NCI-H446 (cell line): Measurements from ENCODE around the gene CNFN.
A peak's percentile ranks its signal among the peaks of the same experiment; 100 is the strongest.

Experiments used
- DNase-seq, 2 experiments: peaks; one replicate each; lab custom pipeline; 2025; lab: John Stamatoyannopoulos, UW

The CNFN gene

GRCh38 chr19:42389899-42390298, at the start of gene CNFN:
CNFN (minus strand) TSS chr19:42390297; CDS start chr19:42389037, 1,260 bp downstream.
- DNase-seq = no peak

- peak in 1 of 2 experiments; percentile 43 for DNase-seq
These were observed 45.9 kb upstream of the CNFN start for GRCh38 chr19:42436006-42436405.

- no peak for DNase-seq
These were observed 45.2 kb upstream of the CNFN start for GRCh38 chr19:42435316-42435715.

GRCh38 chr19:42433503-42434260, 43.6 kb upstream of the CNFN start:
- DNase-seq = peak in 1 of 2 experiments; percentile 46

- no peak for DNase-seq
These were observed 41.4 kb upstream of the CNFN start for GRCh38 chr19:42431486-42431885.

- DNase-seq = no peak
These were observed 38.6 kb upstream of the CNFN start for GRCh38 chr19:42428676-42429075.

GRCh38 chr19:42427313-42427712, 37.2 kb upstream of the CNFN start, which contains the start of gene LIPE:
LIPE (minus strand) TSS chr19:42427388; CDS start chr19:42427149, 239 bp downstream.
- DNase-seq = no peak

GRCh38 chr19:42426643-42427042, 36.5 kb upstream of the CNFN start:
- no peak for DNase-seq

- DNase-seq = no peak
These were observed 34.6 kb upstream of the CNFN start for GRCh38 chr19:42424712-42425131.

GRCh38 chr19:42424345-42424707, 34.2 kb upstream of the CNFN start:
- no peak for DNase-seq

- no peak for DNase-seq
These were observed 33.6 kb upstream of the CNFN start for GRCh38 chr19:42423462-42424344.

GRCh38 chr19:42422901-42423461, 32.9 kb upstream of the CNFN start:
- DNase-seq = no peak

- DNase-seq = no peak
These were observed 32.2 kb upstream of the CNFN start for GRCh38 chr19:42422092-42422900.

GRCh38 chr19:42421591-42422031, 31.5 kb upstream of the CNFN start:
- no peak for DNase-seq

- no peak for DNase-seq
These were observed 31.0 kb upstream of the CNFN start for GRCh38 chr19:42421101-42421500.

- no peak for DNase-seq
These were observed 30.0 kb upstream of the CNFN start for GRCh38 chr19:42420055-42420544.

- DNase-seq = no peak
These were observed 29.2 kb upstream of the CNFN start for GRCh38 chr19:42419309-42419708.

GRCh38 chr19:42412661-42413076, 22.6 kb upstream of the CNFN start:
- no peak for DNase-seq

- no peak for DNase-seq
These were observed 22.1 kb upstream of the CNFN start for GRCh38 chr19:42412227-42412626.

- DNase-seq = no peak
These were observed 21.6 kb upstream of the CNFN start for GRCh38 chr19:42411581-42412178.

GRCh38 chr19:42410371-42410770, 20.3 kb upstream of the CNFN start:
- no peak for DNase-seq
